Calu3 (cell line): ENCODE measurements around the gene INKA2. TPM values are rescaled to one million over a fixed set of nuclear protein-coding genes. Genes with fewer than 3 reads are reported as not detected.

Experiments used
- BruUV-seq: library from RNA; stranded (reverse); fragments of 400-500 nt; replicated peaks from 2 replicates; lab custom pipeline; 2021; lab: Mats Ljungman, UMichigan
- CTCF ChIA-PET: fragments of 300-600 bp; sonication (Branson Sonifier 250); formaldehyde crosslinking; loops from one replicate; lab custom pipeline; 2022; ENCODE audit warnings: antibody characterized with exemption; lab: Charles Lee
- DNase-seq: peaks from one replicate; pipeline ENCODE4 v3.0.0; 2022
- H3K27ac Mint-ChIP-seq: one replicate; pipeline ENCODE4 v1.8.0; 2022; ENCODE audit warnings: mixed read lengths; ENCODE audit not compliant: unreplicated experiment
- H3K27me3 Mint-ChIP-seq: one replicate; pipeline ENCODE4 v1.8.0; 2022; ENCODE audit warnings: mixed read lengths; ENCODE audit not compliant: unreplicated experiment
- H3K36me3 Mint-ChIP-seq: one replicate; pipeline ENCODE4 v1.8.0; 2022; ENCODE audit warnings: mild to moderate bottlenecking, moderate library complexity, mixed read lengths; ENCODE audit not compliant: insufficient read depth, unreplicated experiment
- H3K4me1 Mint-ChIP-seq: one replicate; pipeline ENCODE4 v1.8.0; 2022; ENCODE audit warnings: mild to moderate bottlenecking, low read depth, mixed read lengths; ENCODE audit not compliant: unreplicated experiment
- H3K4me3 Mint-ChIP-seq: one replicate; pipeline ENCODE4 v1.8.0; 2022; ENCODE audit warnings: mild to moderate bottlenecking, low read depth, moderate library complexity, mixed read lengths; ENCODE audit not compliant: unreplicated experiment
- H3K9me3 Mint-ChIP-seq: one replicate; pipeline ENCODE4 v1.8.0; 2022; ENCODE audit warnings: low read depth, mixed read lengths; ENCODE audit not compliant: unreplicated experiment
- intact Hi-C: fragments of 100-400 bp; cut with micrococcal nuclease; formaldehyde crosslinking; loops from one replicate; pipeline ENCODE4 v1.10.0; 2022; ENCODE audit not compliant: unreplicated experiment
- total RNA-seq: library from RNA; stranded (reverse); gene quantifications from 2 replicates; pipeline ENCODE4 v1.2.3, GENCODE V29; 2022
- TF ChIP-seq, protein P1 (sequence below): fragments of 200-600 bp; IDR thresholded peaks from one replicate; pipeline ENCODE4 v1.8.0; 2022; ENCODE audit warnings: antibody characterized with exemption; ENCODE audit not compliant: unreplicated experiment

Gene INKA2
- total RNA-seq, 1 experiment from 2014 or later = not detected

DNA sequence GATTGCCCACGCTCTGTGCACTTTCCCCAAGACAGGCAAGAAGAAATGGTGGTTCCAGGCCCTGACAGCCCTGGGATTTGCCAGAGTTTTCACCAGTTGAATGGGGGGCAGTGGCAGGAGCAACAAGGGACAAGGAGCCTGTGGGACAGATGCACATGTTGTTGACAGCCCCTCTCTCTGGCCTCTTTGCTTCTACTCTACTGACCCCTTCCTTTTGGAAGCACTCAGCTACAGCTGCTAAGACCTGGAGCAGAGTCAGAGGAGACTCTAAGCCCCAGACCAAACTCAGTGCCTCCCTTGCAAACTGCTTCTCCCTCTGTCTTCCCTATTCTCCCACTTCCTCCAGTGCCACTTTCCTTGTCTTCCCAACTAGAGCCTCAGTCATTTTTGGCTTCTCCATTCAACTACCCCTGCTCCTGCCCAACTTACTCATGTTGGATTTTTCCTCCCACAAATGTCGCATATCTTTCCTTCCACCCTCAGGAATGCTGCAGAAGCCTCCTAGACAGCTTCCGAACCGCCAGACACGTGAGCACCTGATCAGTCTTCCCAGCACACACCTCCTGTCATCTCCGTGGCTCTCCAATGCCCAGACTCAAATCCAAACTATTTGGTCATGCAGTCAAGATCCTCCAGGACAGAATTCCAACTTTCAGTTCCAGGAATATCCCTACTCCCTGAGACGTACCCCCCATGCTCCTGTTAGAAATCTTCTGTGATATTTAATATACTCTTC lies 9.1 kb downstream of the INKA2 start:
- TF ChIP-seq, protein P1, sequence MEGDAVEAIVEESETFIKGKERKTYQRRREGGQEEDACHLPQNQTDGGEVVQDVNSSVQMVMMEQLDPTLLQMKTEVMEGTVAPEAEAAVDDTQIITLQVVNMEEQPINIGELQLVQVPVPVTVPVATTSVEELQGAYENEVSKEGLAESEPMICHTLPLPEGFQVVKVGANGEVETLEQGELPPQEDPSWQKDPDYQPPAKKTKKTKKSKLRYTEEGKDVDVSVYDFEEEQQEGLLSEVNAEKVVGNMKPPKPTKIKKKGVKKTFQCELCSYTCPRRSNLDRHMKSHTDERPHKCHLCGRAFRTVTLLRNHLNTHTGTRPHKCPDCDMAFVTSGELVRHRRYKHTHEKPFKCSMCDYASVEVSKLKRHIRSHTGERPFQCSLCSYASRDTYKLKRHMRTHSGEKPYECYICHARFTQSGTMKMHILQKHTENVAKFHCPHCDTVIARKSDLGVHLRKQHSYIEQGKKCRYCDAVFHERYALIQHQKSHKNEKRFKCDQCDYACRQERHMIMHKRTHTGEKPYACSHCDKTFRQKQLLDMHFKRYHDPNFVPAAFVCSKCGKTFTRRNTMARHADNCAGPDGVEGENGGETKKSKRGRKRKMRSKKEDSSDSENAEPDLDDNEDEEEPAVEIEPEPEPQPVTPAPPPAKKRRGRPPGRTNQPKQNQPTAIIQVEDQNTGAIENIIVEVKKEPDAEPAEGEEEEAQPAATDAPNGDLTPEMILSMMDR = no peak
- no peaks in the 10 kb centered on the region for H3K9me3 Mint-ChIP-seq
- BruUV-seq = no TSS peak
- no peak for DNase-seq
- intact Hi-C loops = no loop called here
- H3K27me3 Mint-ChIP-seq = peaks cover 17% of the 10 kb centered on the region
- no peaks in the 10 kb centered on the region for H3K4me1 Mint-ChIP-seq
- no peak overlapping the region for H3K27ac Mint-ChIP-seq
- H3K4me3 Mint-ChIP-seq = no peak overlapping the region
- CTCF ChIA-PET = no interaction called here
- H3K36me3 Mint-ChIP-seq = no peaks in the 10 kb centered on the region

DNA sequence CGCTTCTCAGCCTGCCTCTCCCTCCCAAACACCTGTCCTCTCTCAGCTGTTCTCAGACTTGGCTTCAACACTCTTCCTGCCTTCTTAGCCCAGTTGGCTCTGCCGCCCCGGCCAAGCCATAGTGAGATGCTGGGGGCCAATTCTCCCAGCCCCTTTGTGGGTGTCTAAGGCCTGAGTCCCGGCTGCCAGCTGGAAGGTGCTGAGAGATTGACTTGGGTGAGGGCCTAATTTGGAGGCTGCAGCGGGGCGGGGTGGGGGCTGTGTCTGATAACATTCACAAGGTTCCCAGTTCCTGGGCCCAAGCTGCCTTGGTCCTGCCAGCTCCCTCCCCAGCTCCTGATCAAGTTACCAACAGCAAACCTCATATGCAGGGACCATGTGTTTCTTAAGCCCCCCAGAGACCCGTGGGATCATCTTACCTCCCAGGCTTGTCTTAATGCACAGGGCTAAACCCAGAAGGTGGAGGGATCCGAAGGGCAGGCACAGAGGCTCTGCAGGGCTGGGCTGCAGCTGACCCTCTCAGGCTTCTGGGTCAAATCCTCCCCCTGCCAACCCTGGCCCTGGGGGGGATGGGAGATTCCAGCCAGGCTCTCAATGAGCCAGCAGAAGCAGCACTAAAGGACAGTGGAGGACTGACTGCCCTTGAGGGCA lies 9.8 kb downstream of the INKA2 start:
- Mint-ChIP-seq H3K9me3 (no peaks in the 10 kb centered on the region), H3K36me3 (no peaks in the 10 kb centered on the region), H3K27me3 (peaks cover 24% of the 10 kb centered on the region), H3K27ac (no peak overlapping the region), H3K4me3 (no peak overlapping the region), H3K4me1 (no peaks in the 10 kb centered on the region)
- intact Hi-C loops = no loop called here
- no peak for DNase-seq
- no TSS peak for BruUV-seq
- TF ChIP-seq, protein P1 = no peak
- CTCF ChIA-PET = interaction anchor here (0.7 kb wide), 1 partner anchor 55 kb away, joined by 3 read pairs; no protein-coding TSS in a partner anchor

DNA sequence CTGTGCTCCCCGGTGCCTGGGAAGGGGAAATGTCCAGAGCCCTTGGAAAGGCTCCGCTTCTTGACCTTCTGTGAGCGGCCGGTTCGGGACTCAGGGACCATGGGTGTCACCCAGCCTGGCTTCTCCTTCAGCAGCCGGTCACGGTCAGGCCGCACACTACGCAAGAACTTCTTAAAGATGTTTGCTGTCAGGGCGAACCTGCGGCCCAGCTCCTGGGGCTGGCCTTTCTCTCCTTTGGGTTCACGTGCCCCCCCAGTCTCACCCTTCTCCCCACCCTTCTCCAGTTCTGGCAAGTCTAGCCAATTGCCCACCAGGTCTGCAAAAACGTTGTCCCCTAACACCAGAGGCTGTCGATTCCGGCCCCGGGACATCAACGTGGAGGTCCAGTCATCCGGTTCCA lies 12.1 kb downstream of the INKA2 start:
- intact Hi-C loops = no loop called here
- no TSS peak for BruUV-seq
- Mint-ChIP-seq H3K9me3 (no peaks in the 10 kb centered on the region), H3K4me1 (no peaks in the 10 kb centered on the region), H3K27me3 (peaks cover 24% of the 10 kb centered on the region), H3K36me3 (no peaks in the 10 kb centered on the region), H3K27ac (no peak overlapping the region), H3K4me3 (no peak overlapping the region)
- no peak for DNase-seq
- CTCF ChIA-PET = no interaction called here
- TF ChIP-seq, protein P1 = no peak

DNA sequence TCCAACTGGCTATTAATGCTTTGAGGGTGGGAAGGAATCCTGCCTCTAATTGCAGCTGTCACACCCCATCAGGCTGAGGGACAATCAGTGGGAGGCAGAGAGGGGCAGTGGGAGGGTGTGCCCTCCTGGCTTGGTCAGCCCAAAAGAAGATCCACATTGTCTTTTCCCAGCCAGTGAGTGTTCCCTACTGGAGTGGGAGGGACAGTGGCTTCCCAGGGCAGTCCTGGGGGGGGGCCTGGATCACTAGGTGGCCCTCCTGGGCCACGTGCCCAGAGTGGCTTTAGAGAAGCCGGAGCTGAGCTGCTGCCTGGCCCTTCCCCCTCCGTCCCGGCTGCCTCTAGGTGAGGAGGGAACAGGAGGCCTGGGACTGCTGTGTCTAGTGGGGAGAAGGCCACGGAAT lies 14.0 kb downstream of the INKA2 start:
- peaks cover 40% of the 10 kb centered on the region for H3K27me3 Mint-ChIP-seq
- no TSS peak for BruUV-seq
- H3K36me3 Mint-ChIP-seq = no peaks in the 10 kb centered on the region
- peaks cover 10% of the 10 kb centered on the region for H3K4me1 Mint-ChIP-seq
- no peak overlapping the region for H3K4me3 Mint-ChIP-seq
- no peak overlapping the region for H3K27ac Mint-ChIP-seq
- intact Hi-C loops = no loop called here
- no peaks in the 10 kb centered on the region for H3K9me3 Mint-ChIP-seq
- TF ChIP-seq, protein P1 = no peak
- CTCF ChIA-PET = no interaction called here
- no peak for DNase-seq
